Neuronal stem cell (in vitro differentiated cells): ENCODE results near the gene SFXN2.

Source experiments
- DNase-seq: peaks from one replicate; pipeline ENCODE4 v3.0.0-alpha.2; 2013; ENCODE audit warnings: low spot score
- H2AFZ ChIP-seq: one replicate; pipeline ENCODE4 v1.6.1; 2013; ENCODE audit warnings: mild to moderate bottlenecking, low read length, inconsistent platforms
- H2AK5ac ChIP-seq: 2 replicates; pipeline ENCODE4 v1.6.1; 2013; ENCODE audit warnings: low read depth, mild to moderate bottlenecking, inconsistent platforms, low read length, moderate library complexity, mixed read lengths
- H2BK120ac ChIP-seq: 2 replicates; pipeline ENCODE4 v1.6.1; 2013; ENCODE audit warnings: low read depth, mild to moderate bottlenecking, inconsistent platforms, low read length, moderate library complexity, mixed read lengths
- H2BK12ac ChIP-seq: one replicate; pipeline ENCODE4 v1.6.1; 2013; ENCODE audit warnings: low read length, inconsistent platforms
- H2BK15ac ChIP-seq: 2 replicates; pipeline ENCODE4 v1.6.1; 2013; ENCODE audit warnings: mild to moderate bottlenecking, low read length, inconsistent platforms, mixed read lengths
- H2BK5ac ChIP-seq: one replicate; pipeline ENCODE4 v1.6.1; 2013; ENCODE audit warnings: inconsistent platforms, mild to moderate bottlenecking, low read length, moderate library complexity
- H3K14ac ChIP-seq: one replicate; pipeline ENCODE4 v1.6.1; 2013; ENCODE audit warnings: low read length, inconsistent platforms
- H3K18ac ChIP-seq: 2 replicates; pipeline ENCODE4 v1.6.1; 2013; ENCODE audit warnings: low read length, inconsistent platforms
- H3K23ac ChIP-seq: 2 replicates; pipeline ENCODE4 v1.6.1; 2013; ENCODE audit warnings: low read depth, mild to moderate bottlenecking, mixed read lengths, low read length, inconsistent platforms; ENCODE audit not compliant: poor library complexity
- H3K27ac ChIP-seq: replicated peaks from 3 replicates; pipeline ENCODE4 v1.5.1; 2013; ENCODE audit warnings: low read length, inconsistent platforms
- H3K27me3 ChIP-seq, 3 experiments: 2 replicates each; pipeline ENCODE4 v1.6.1; 2013; ENCODE audit warnings: low read length in 3 of 3, mild to moderate bottlenecking in 2 of 3, inconsistent platforms in 1 of 3, low read depth in 1 of 3, mixed read lengths in 1 of 3, moderate library complexity in 1 of 3; ENCODE audit not compliant: control insufficient read depth in 3 of 3, insufficient read depth in 3 of 3
- H3K36me3 ChIP-seq, 2 donors: replicated peaks in 1 of 2; 2 replicates each; pipeline ENCODE4 v1.6.1; 2013; ENCODE audit warnings: low read length in 2 of 2; ENCODE audit not compliant: control insufficient read depth in 2 of 2, insufficient read depth in 2 of 2
- H3K4ac ChIP-seq: 2 replicates; pipeline ENCODE4 v1.6.1; 2013; ENCODE audit warnings: inconsistent platforms, mild to moderate bottlenecking, low read length, moderate library complexity
- H3K4me1 ChIP-seq, 2 donors: 1 replicate in 1 of 2; 2 replicates in 1 of 2; pipeline ENCODE4 v1.6.1; 2013; ENCODE audit warnings: low read length in 2 of 2, low read depth in 1 of 2; ENCODE audit not compliant: control insufficient read depth in 2 of 2, insufficient read depth in 1 of 2
- H3K4me2 ChIP-seq: one replicate; pipeline ENCODE4 v1.6.1; 2013; ENCODE audit warnings: mild to moderate bottlenecking, low read length, inconsistent platforms; ENCODE audit not compliant: insufficient read depth, poor library complexity, severe bottlenecking
- H3K4me3 ChIP-seq, 2 donors: 2 replicates each; pipeline ENCODE4 v1.5.1; 2013; ENCODE audit warnings: low read length in 2 of 2, mild to moderate bottlenecking in 2 of 2, inconsistent platforms in 1 of 2, moderate library complexity in 1 of 2
- H3K79me1 ChIP-seq: one replicate; pipeline ENCODE4 v1.6.1; 2013; ENCODE audit warnings: low read depth, mild to moderate bottlenecking, inconsistent platforms, low read length, moderate library complexity
- H3K9ac ChIP-seq: one replicate; pipeline ENCODE4 v1.6.1; 2013; ENCODE audit warnings: mild to moderate bottlenecking, low read depth, low read length, inconsistent platforms; ENCODE audit not compliant: poor library complexity
- H3K9me3 ChIP-seq, 2 donors: replicated peaks in 1 of 2; 2 replicates each; pipeline versions ENCODE3 to v1.6.1; 2013; ENCODE audit warnings: low read length in 2 of 2, mild to moderate bottlenecking in 2 of 2, inconsistent platforms in 1 of 2, low read depth in 1 of 2, mixed read lengths in 1 of 2, moderate library complexity in 1 of 2; ENCODE audit not compliant: control insufficient read depth in 2 of 2, insufficient read depth in 1 of 2
- H4K8ac ChIP-seq: one replicate; pipeline ENCODE4 v1.6.1; 2013; ENCODE audit warnings: low read depth, mild to moderate bottlenecking, inconsistent platforms, low read length, moderate library complexity
- H4K91ac ChIP-seq: one replicate; pipeline ENCODE4 v1.6.1; 2013; ENCODE audit warnings: low read length, low read depth, mild to moderate bottlenecking, inconsistent platforms; ENCODE audit not compliant: poor library complexity
- WGBS, 2 donors: extraction: QIAGEN DNeasy Blood & Tissue Kit; methylation state at CpG; one replicate each; pipeline ENCODE4 v1.1.7; 2013; ENCODE audit warnings: missing lambda C conversion rate in 2 of 2, mixed read lengths in 1 of 2; ENCODE audit not compliant: insufficient read length in 2 of 2, insufficient replicate concordance in 1 of 2; ENCODE audit errors: extremely low coverage in 2 of 2; 5-methylcytosine and 5-hydroxymethylcytosine counted together

Gene SFXN2

GRCh38 chr10:102752266-102752930 lies 38.0 kb downstream of the SFXN2 start:
- Histone ChIP-seq H3K4me3 (no peak overlapping the region), H2BK120ac (no peak overlapping the region), H2BK5ac (no peak overlapping the region), H3K9me3 (no peaks in the 10 kb centered on the region), H3K9ac (no peak overlapping the region), H2BK12ac (no peak overlapping the region), H2AK5ac (no peak overlapping the region), H3K79me1 (no peaks in the 10 kb centered on the region), H3K23ac (no peak overlapping the region), H3K4me1 (peaks cover 0 to 2% of the 10 kb centered on the region in 2 donors), H2AFZ (no peak overlapping the region), H3K27ac (no peak overlapping the region), H4K8ac (no peak overlapping the region), H3K36me3 (no peaks in the 10 kb centered on the region), H3K27me3 (no peaks in the 10 kb centered on the region), H2BK15ac (no peak overlapping the region), H3K18ac (no peak overlapping the region), H3K4ac (no peak overlapping the region), H3K14ac (no peak overlapping the region), H4K91ac (no peak overlapping the region), H3K4me2 (no peak overlapping the region)
- WGBS, 2 donors, result no CpG with 5 or more reads among the region's 9 CpGs
- no peak for DNase-seq

- H2AFZ ChIP-seq, result no peak overlapping the region
- H3K79me1 ChIP-seq, result no peaks in the 10 kb centered on the region
- H3K18ac ChIP-seq, result no peak overlapping the region
- no peak overlapping the region for H2BK5ac ChIP-seq
- WGBS, 2 donors, result no CpG with 5 or more reads among the region's 4 CpGs
- H3K4me1 ChIP-seq, result peaks cover 0 to 2% of the 10 kb centered on the region in 2 donors
- no peak overlapping the region for H2BK120ac ChIP-seq
- no peak overlapping the region for H3K23ac ChIP-seq
- no peaks in the 10 kb centered on the region for H3K36me3 ChIP-seq
- H3K9ac ChIP-seq, result no peak overlapping the region
- no peaks in the 10 kb centered on the region for H3K27me3 ChIP-seq
- no peaks in the 10 kb centered on the region for H3K9me3 ChIP-seq
- DNase-seq, result no peak
- H2BK12ac ChIP-seq, result no peak overlapping the region
- H3K4ac ChIP-seq, result no peak overlapping the region
- no peak overlapping the region for H2AK5ac ChIP-seq
- H3K27ac ChIP-seq, result no peak overlapping the region
- H3K4me2 ChIP-seq, result no peak overlapping the region
- no peak overlapping the region for H4K91ac ChIP-seq
- H4K8ac ChIP-seq, result no peak overlapping the region
- no peak overlapping the region for H3K4me3 ChIP-seq
- no peak overlapping the region for H3K14ac ChIP-seq
- no peak overlapping the region for H2BK15ac ChIP-seq
Observed at GRCh38 chr10:102752934-102753664, 38.7 kb downstream of the SFXN2 start.

- H2AFZ ChIP-seq, result no peak overlapping the region
- H2BK12ac ChIP-seq, result no peak overlapping the region
- no peak overlapping the region for H3K18ac ChIP-seq
- H3K4me2 ChIP-seq, result no peak overlapping the region
- no peaks in the 10 kb centered on the region for H3K9me3 ChIP-seq
- H2BK5ac ChIP-seq, result no peak overlapping the region
- H3K27ac ChIP-seq, result no peak overlapping the region
- no peak overlapping the region for H3K4me3 ChIP-seq
- no CpG with 5 or more reads among the region's 1 CpG for WGBS, 2 donors
- H3K79me1 ChIP-seq, result no peaks in the 10 kb centered on the region
- no peak overlapping the region for H3K23ac ChIP-seq
- H2BK15ac ChIP-seq, result no peak overlapping the region
- H3K27me3 ChIP-seq, result no peaks in the 10 kb centered on the region
- no peaks in the 10 kb centered on the region for H3K36me3 ChIP-seq
- no peak overlapping the region for H2AK5ac ChIP-seq
- no peak overlapping the region for H4K8ac ChIP-seq
- H3K4me1 ChIP-seq, result peaks cover 2 to 4% of the 10 kb centered on the region in 2 donors
- no peak overlapping the region for H3K14ac ChIP-seq
- H3K9ac ChIP-seq, result no peak overlapping the region
- no peak overlapping the region for H4K91ac ChIP-seq
- no peak overlapping the region for H2BK120ac ChIP-seq
- no peak for DNase-seq
- no peak overlapping the region for H3K4ac ChIP-seq
Observed at GRCh38 chr10:102753718-102754117, 39.3 kb downstream of the SFXN2 start.

- Histone ChIP-seq H3K9ac (no peak overlapping the region), H3K36me3 (no peaks in the 10 kb centered on the region), H3K27ac (no peak overlapping the region), H3K27me3 (no peaks in the 10 kb centered on the region), H2BK15ac (no peak overlapping the region), H3K4me3 (no peak overlapping the region), H3K14ac (no peak overlapping the region), H4K91ac (no peak overlapping the region), H2BK120ac (no peak overlapping the region), H4K8ac (no peak overlapping the region), H3K23ac (no peak overlapping the region), H2BK12ac (no peak overlapping the region), H3K18ac (no peak overlapping the region), H2AK5ac (no peak overlapping the region), H2AFZ (no peak overlapping the region), H3K9me3 (no peaks in the 10 kb centered on the region), H3K4me2 (no peak overlapping the region), H2BK5ac (no peak overlapping the region), H3K4me1 (peaks cover 2 to 4% of the 10 kb centered on the region in 2 donors), H3K79me1 (no peaks in the 10 kb centered on the region), H3K4ac (no peak overlapping the region)
- WGBS, 2 donors, result no CpG with 5 or more reads among the region's 6 CpGs
- DNase-seq, result no peak
Observed at GRCh38 chr10:102757323-102757722, 42.9 kb downstream of the SFXN2 start.
